Upper lobe of left lung (tissue), 6 donors: ENCODE measurements around the gene ZFHX3. TPM values are rescaled to one million over a fixed set of nuclear protein-coding genes. Genes with fewer than 3 reads are reported as not detected.

ENCODE experiments used
- ATAC-seq, 2 donors: fragments of 200-7000 bp; cut with Tn5 transposase; one replicate each; pipeline ENCODE4 v1.9.1; 2022; ENCODE audit warnings: mild to moderate bottlenecking in 2 of 2, moderate library complexity in 2 of 2; ENCODE audit not compliant: low FRiP score in 2 of 2
- DNase-seq, 2 donors: peaks; one replicate each; pipeline ENCODE4 v3.0.0-alpha.2; 2019 to 2020
- H3K27ac ChIP-seq, 4 donors: fragments of 200-600 bp; sonication (generic); one replicate each; pipeline ENCODE4 v1.5.1; 2016 to 2019
- H3K27me3 ChIP-seq, 4 donors: fragments of 200-600 bp; sonication (generic); one replicate each; pipeline ENCODE4 v1.5.1; 2017 to 2019
- H3K36me3 ChIP-seq, 4 donors: fragments of 200-600 bp; sonication (generic); one replicate each; pipeline ENCODE4 v1.5.1; 2016 to 2019
- H3K4me1 ChIP-seq, 4 donors: fragments of 200-600 bp; sonication (generic); one replicate each; pipeline ENCODE4 v1.5.1; 2018 to 2019
- H3K4me3 ChIP-seq, 4 donors: fragments of 200-600 bp; sonication (generic); one replicate each; pipeline ENCODE4 v1.5.1; 2017 to 2019; ENCODE audit warnings: mild to moderate bottlenecking in 2 of 4, moderate library complexity in 1 of 4
- H3K9me3 ChIP-seq, 4 donors: fragments of 200-600 bp; sonication (generic); one replicate each; pipeline ENCODE4 v1.5.1; 2018 to 2019
- EP300 ChIP-seq, 4 donors: sonication (generic); formaldehyde crosslinking; IDR thresholded peaks; one replicate each; pipeline ENCODE4 v1.5.1; 2017; ENCODE audit warnings: antibody characterized with exemption in 4 of 4, control low read depth in 2 of 4
- POLR2A ChIP-seq, 4 donors: fragments of 450-650 bp; IDR thresholded peaks; one replicate each; pipeline ENCODE4 v1.5.1; 2016 to 2017; ENCODE audit warnings: antibody characterized with exemption in 4 of 4, mild to moderate bottlenecking in 2 of 4
- POLR2AphosphoS5 ChIP-seq, 2 donors: sonication (generic); formaldehyde crosslinking; IDR thresholded peaks; one replicate each; pipeline ENCODE4 v1.5.1; 2017; ENCODE audit warnings: antibody characterized with exemption in 2 of 2
- WGBS, 2 donors: methylation state at CpG; one replicate each; pipeline ENCODE4 v1.1.5; 2017 to 2018; 5-methylcytosine and 5-hydroxymethylcytosine counted together
- total RNA-seq, 6 donors: library from RNA; depleted of rRNA in 4 of 6; stranded (reverse); fragments of >200 nt in 4 of 6; gene quantifications; one replicate each; pipeline versions ENCODE4 v1.1.0 to v1.2.1, GENCODE V29; 2016 to 2021
- TF ChIP-seq, protein P1 (sequence below), 6 experiments: fragments of 450-650 bp in 4 of 6; fragments of 200-600 bp in 2 of 6; sonication (generic) in 2 of 6; IDR thresholded peaks; one replicate each; pipeline ENCODE4 v1.5.1; 2016 to 2019; ENCODE audit warnings: antibody characterized with exemption in 6 of 6
- donor health status: DM: no; HTN: no; CAD: no; lungs with moderate emphysema.
- donor health status: DM: no; HTN: yes; CAD: no; lungs with severe emphysema.

The ZFHX3 gene
- total RNA-seq, 6 donors from 2014 or later = 22.4 to 40.3 (median 27.0) TPM

DNA sequence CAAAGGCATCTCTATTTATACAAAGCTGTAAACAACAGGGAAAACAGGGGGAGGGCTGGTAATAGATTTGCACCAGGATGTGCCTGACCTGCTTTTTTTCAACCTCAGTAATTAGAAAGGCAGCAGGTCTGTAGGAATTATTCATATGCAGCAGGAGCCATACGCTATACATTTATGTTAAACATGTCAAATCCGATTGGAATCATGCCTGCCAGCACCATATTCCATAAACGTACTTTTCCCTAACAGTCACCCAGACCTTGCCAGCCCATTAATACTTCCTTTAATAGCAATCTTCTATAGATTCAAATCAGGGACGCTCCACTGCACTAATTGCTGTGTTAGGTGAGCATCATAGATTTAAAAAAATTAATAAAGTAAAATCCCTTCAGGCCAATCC is 223.9 kb downstream of the ZFHX3 start:
- no peaks in the 10 kb centered on the region for H3K27me3 ChIP-seq
- peaks cover 0 to 8% (median 3%) of the 10 kb centered on the region in 4 donors for H3K4me1 ChIP-seq
- WGBS, 2 donors = 84 to 88% methylated on average over 4 of the region's 4 CpGs
- H3K27ac ChIP-seq = no peak overlapping the region
- no peaks in the 10 kb centered on the region for H3K9me3 ChIP-seq
- peaks cover 0 to 5% (median 0%) of the 10 kb centered on the region in 4 donors for H3K36me3 ChIP-seq
- no peak for ATAC-seq
- H3K4me3 ChIP-seq = no peak overlapping the region
- DNase-seq = no peak
- TF ChIP-seq POLR2A (IDR thresholded peaks at IDR 0.05) (no peak), EP300 (IDR thresholded peaks at IDR 0.05) (no peak)
- TF ChIP-seq, protein P1, sequence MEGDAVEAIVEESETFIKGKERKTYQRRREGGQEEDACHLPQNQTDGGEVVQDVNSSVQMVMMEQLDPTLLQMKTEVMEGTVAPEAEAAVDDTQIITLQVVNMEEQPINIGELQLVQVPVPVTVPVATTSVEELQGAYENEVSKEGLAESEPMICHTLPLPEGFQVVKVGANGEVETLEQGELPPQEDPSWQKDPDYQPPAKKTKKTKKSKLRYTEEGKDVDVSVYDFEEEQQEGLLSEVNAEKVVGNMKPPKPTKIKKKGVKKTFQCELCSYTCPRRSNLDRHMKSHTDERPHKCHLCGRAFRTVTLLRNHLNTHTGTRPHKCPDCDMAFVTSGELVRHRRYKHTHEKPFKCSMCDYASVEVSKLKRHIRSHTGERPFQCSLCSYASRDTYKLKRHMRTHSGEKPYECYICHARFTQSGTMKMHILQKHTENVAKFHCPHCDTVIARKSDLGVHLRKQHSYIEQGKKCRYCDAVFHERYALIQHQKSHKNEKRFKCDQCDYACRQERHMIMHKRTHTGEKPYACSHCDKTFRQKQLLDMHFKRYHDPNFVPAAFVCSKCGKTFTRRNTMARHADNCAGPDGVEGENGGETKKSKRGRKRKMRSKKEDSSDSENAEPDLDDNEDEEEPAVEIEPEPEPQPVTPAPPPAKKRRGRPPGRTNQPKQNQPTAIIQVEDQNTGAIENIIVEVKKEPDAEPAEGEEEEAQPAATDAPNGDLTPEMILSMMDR (IDR thresholded peaks at IDR 0.05) = no peak

DNA sequence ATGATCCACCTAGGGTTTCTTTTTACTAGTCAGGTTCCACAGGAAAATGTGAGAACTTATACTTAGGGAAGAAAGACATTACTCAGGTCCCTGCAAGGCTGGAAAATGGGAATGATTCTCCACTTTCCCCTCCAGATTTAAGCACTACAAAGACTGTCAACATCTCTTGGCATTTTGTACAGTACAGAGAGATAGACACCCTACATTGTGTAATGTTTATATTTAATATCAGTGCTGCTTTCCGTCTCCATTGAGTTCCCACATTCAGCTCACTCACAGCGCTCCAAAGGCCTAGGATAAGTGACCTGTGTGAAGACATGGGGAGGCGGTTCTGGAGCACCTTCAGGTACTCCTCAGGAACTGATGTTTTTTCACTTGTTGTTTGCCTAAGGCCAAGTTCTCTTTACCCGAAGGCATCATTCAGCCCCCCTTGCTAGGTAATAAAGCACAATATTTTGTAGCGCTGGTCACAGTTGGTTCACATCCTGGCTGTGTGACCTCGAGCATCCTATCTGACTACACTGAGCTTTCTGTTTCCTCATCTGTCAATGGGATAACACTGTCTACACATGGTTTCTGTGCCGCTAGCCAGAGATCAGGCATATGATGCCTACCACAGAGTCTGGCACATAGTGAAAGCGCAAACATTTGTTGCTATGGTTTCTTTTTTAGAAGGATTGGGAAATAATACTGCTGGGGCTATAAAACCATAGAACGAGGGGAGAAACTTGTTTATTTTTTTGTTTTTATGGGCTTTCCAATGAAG is 226.6 kb downstream of the ZFHX3 start:
- DNase-seq = no peak
- no peak overlapping the region for H3K27ac ChIP-seq
- H3K4me3 ChIP-seq = no peak overlapping the region
- no peaks in the 10 kb centered on the region for H3K9me3 ChIP-seq
- no peak for ATAC-seq
- TF ChIP-seq POLR2A (IDR thresholded peaks at IDR 0.05) (no peak), POLR2AphosphoS5 (IDR thresholded peaks at IDR 0.05) (no peak), EP300 (IDR thresholded peaks at IDR 0.05) (no peak)
- TF ChIP-seq, protein P1 (IDR thresholded peaks at IDR 0.05) = no peak
- H3K36me3 ChIP-seq = peaks cover 0 to 5% (median 0%) of the 10 kb centered on the region in 4 donors
- WGBS, 2 donors = 83 to 87% methylated on average over 9 of the region's 9 CpGs
- peaks cover 0 to 8% (median 3%) of the 10 kb centered on the region in 4 donors for H3K4me1 ChIP-seq
- H3K27me3 ChIP-seq = no peaks in the 10 kb centered on the region

DNA sequence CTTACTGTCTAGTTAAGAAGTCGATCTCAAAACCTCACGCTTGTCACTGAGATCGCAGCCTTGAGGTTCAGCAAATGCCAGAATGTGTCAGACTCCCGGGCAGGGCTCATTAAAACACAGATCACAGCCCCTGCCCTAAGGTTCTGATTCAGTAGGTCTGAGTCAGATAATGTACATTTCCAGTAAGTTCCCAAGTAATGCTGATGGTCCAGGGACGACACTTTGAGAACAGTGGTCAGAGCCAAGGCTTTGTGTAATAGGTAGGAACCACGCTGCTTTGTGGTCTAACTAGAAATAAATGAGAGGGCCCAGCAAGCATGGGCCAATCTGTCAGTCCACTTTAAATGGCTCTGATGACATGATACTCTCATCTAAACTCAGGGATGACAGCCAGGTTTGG is 228.6 kb downstream of the ZFHX3 start:
- no peak for DNase-seq
- Histone ChIP-seq H3K27me3 (no peaks in the 10 kb centered on the region), H3K4me3 (no peak overlapping the region), H3K9me3 (no peaks in the 10 kb centered on the region), H3K36me3 (no peaks in the 10 kb centered on the region), H3K4me1 (peaks cover 0 to 8% (median 3%) of the 10 kb centered on the region in 4 donors), H3K27ac (no peak overlapping the region)
- TF ChIP-seq, protein P1 (IDR thresholded peaks at IDR 0.05) = no peak
- no peak for TF ChIP-seq POLR2AphosphoS5 (IDR thresholded peaks at IDR 0.05)
- TF ChIP-seq EP300 (IDR thresholded peaks at IDR 0.05) = no peak
- TF ChIP-seq POLR2A (IDR thresholded peaks at IDR 0.05) = no peak
- 84 to 92% methylated on average over 6 of the region's 6 CpGs for WGBS, 2 donors
- ATAC-seq = no peak

DNA sequence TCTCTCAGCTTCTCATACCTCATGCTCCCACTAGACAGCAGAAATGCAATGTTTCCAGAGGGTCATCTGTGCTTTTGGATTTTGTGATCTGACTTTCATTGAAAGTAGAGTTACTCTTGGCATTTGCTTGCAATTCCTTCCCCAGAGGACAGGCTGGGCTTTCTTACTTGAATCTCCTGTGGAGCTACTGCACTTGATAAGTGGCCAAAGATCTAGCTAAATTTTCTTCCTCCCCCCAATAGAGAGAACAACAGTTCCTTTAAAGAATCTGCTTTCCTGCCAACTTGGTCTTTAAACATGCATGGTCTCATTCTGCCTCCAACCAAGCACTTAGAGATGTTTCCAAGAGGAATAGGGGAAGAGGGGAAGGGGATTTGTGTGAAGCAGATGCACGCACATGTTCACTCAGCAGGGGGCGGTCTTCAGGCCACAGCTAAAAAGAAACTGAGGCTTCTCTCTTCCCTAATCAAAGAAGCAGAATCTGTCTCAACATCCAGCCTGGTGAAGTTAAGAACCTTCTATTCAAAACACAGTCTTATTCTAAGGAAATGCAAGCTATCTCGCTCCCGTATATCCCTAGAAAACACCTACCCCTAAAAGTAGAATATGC is 229.6 kb downstream of the ZFHX3 start:
- DNase-seq (no peak), ATAC-seq (no peak)
- Histone ChIP-seq H3K36me3 (no peaks in the 10 kb centered on the region), H3K27me3 (no peaks in the 10 kb centered on the region), H3K27ac (no peak overlapping the region), H3K9me3 (no peaks in the 10 kb centered on the region), H3K4me1 (peaks cover 0 to 8% (median 3%) of the 10 kb centered on the region in 4 donors), H3K4me3 (no peak overlapping the region)
- 95 to 99% methylated on average over 4 of the region's 4 CpGs for WGBS, 2 donors
- TF ChIP-seq POLR2A (IDR thresholded peaks at IDR 0.05) = no peak
- no peak for TF ChIP-seq EP300 (IDR thresholded peaks at IDR 0.05)
- no peak for TF ChIP-seq POLR2AphosphoS5 (IDR thresholded peaks at IDR 0.05)
- TF ChIP-seq, protein P1 (IDR thresholded peaks at IDR 0.05) = no peak
